Osteocyte (in vitro differentiated cells): ENCODE data around the gene MALRD1. TPM values are rescaled to one million over a fixed set of nuclear protein-coding genes. Genes with fewer than 3 reads are reported as not detected.

Experiments
- DNase-seq: peaks from one replicate; pipeline ENCODE4 v3.0.0; 2021; ENCODE audit warnings: mixed read lengths; ENCODE audit not compliant: unreplicated experiment; ENCODE audit errors: extremely low spot score
- H3K27ac Mint-ChIP-seq: one replicate; pipeline ENCODE4 v1.8.0; 2021; ENCODE audit warnings: mild to moderate bottlenecking, mixed read lengths; ENCODE audit not compliant: unreplicated experiment
- H3K27me3 Mint-ChIP-seq: one replicate; pipeline ENCODE4 v1.8.0; 2021; ENCODE audit warnings: mixed read lengths; ENCODE audit not compliant: unreplicated experiment
- H3K36me3 Mint-ChIP-seq: one replicate; pipeline ENCODE4 v1.8.0; 2021; ENCODE audit warnings: mixed read lengths; ENCODE audit not compliant: unreplicated experiment
- H3K4me1 Mint-ChIP-seq: one replicate; pipeline ENCODE4 v1.8.0; 2021; ENCODE audit warnings: mixed read lengths; ENCODE audit not compliant: unreplicated experiment
- H3K4me3 Mint-ChIP-seq: one replicate; pipeline ENCODE4 v1.8.0; 2021; ENCODE audit warnings: mild to moderate bottlenecking, moderate library complexity, mixed read lengths; ENCODE audit not compliant: unreplicated experiment
- H3K9me3 Mint-ChIP-seq: one replicate; pipeline ENCODE4 v1.8.0; 2021; ENCODE audit warnings: mixed read lengths; ENCODE audit not compliant: unreplicated experiment
- total RNA-seq: library from RNA; stranded (reverse); gene quantifications from 2 replicates; pipeline ENCODE4 v1.2.1, GENCODE V29; 2021
- TF ChIP-seq, protein P1 (sequence below): fragments of 200-600 bp; sonication (generic); IDR thresholded peaks from 2 replicates; pipeline ENCODE4 v1.5.0; 2021; ENCODE audit warnings: antibody characterized with exemption, mild to moderate bottlenecking, moderate library complexity

The MALRD1 gene
- total RNA-seq, 1 donor from 2014 or later = 0.56 TPM

DNA sequence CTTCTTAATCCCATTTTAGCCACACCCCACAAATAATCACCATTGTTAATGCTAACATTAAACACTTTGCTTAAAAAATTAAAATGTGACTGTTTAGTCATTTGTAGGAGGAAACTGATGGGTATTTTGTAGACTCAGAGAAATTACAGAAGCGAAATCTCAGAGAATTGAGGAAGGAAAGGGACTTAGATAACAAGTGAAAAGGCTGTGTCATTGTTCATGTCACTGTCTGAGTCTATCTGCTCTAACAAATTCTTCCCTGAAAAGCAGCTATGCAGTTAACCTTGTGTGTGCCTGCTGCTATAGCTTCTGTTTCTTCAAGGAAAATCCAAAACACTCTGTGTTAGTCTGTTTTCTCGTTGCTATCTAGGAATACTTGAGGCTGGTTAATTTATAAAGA, 726.7 kb downstream of the MALRD1 start:
- TF ChIP-seq, protein P1, sequence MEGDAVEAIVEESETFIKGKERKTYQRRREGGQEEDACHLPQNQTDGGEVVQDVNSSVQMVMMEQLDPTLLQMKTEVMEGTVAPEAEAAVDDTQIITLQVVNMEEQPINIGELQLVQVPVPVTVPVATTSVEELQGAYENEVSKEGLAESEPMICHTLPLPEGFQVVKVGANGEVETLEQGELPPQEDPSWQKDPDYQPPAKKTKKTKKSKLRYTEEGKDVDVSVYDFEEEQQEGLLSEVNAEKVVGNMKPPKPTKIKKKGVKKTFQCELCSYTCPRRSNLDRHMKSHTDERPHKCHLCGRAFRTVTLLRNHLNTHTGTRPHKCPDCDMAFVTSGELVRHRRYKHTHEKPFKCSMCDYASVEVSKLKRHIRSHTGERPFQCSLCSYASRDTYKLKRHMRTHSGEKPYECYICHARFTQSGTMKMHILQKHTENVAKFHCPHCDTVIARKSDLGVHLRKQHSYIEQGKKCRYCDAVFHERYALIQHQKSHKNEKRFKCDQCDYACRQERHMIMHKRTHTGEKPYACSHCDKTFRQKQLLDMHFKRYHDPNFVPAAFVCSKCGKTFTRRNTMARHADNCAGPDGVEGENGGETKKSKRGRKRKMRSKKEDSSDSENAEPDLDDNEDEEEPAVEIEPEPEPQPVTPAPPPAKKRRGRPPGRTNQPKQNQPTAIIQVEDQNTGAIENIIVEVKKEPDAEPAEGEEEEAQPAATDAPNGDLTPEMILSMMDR = no peak
- peaks cover 10% of the 10 kb centered on the region for H3K27me3 Mint-ChIP-seq

DNA sequence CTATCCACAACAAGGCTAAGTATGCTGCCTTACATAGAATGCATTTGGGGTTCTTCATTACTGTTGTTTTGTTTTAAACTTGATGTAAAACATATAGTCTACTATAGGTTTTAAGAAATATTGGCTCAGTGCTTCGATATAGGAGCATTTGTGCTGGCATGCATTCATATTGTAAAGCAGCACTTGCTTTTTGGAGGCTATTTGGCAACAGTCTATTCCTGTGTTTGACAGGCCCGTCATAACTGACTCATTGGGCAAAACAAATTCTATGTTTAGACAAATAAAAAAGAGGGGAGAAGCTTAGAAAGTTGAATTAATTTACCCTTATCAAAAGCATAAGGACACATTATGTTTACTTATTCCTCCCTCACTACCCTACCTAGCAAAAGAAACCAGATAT, 729.2 kb downstream of the MALRD1 start:
- Mint-ChIP-seq H3K4me3 (no peak overlapping the region), H3K4me1 (no peaks in the 10 kb centered on the region), H3K27me3 (peaks cover 10% of the 10 kb centered on the region), H3K9me3 (no peaks in the 10 kb centered on the region), H3K36me3 (no peaks in the 10 kb centered on the region), H3K27ac (no peak overlapping the region)
- DNase-seq = no peak
- TF ChIP-seq, protein P1 = no peak

More for the DNA sequence above, 726.7 kb downstream of the MALRD1 start:
- no peaks in the 10 kb centered on the region for H3K4me1 Mint-ChIP-seq
- DNase-seq = no peak
- H3K9me3 Mint-ChIP-seq = no peaks in the 10 kb centered on the region
- no peak overlapping the region for H3K27ac Mint-ChIP-seq
- no peak overlapping the region for H3K4me3 Mint-ChIP-seq
- no peaks in the 10 kb centered on the region for H3K36me3 Mint-ChIP-seq

DNA sequence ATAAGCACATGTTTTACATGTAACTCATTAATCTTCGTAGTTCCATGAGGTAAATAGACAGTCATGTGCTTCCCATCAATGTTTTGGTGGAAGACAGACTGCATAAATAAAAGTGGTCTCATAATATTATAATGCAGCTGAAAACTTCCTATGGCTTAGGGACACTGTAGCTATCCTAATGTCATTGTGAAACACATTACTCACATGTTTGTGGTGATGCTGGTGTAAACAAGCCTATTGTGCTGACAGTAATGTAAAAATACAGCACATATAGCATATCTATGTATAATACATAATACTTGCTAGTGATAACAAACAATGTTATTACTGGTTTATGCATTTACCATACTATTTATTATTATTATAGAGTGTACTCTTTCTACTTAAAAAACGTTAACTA, 730.4 kb downstream of the MALRD1 start:
- Mint-ChIP-seq H3K9me3 (no peaks in the 10 kb centered on the region), H3K4me3 (no peak overlapping the region), H3K36me3 (no peaks in the 10 kb centered on the region), H3K4me1 (no peaks in the 10 kb centered on the region), H3K27me3 (peaks cover 10% of the 10 kb centered on the region), H3K27ac (no peak overlapping the region)
- DNase-seq = no peak
- TF ChIP-seq, protein P1 = no peak

- no peak overlapping the region for H3K4me3 Mint-ChIP-seq
- no peak overlapping the region for H3K27ac Mint-ChIP-seq
- H3K36me3 Mint-ChIP-seq = no peaks in the 10 kb centered on the region
- peaks cover 17% of the 10 kb centered on the region for H3K27me3 Mint-ChIP-seq
- no peaks in the 10 kb centered on the region for H3K4me1 Mint-ChIP-seq
- H3K9me3 Mint-ChIP-seq = no peaks in the 10 kb centered on the region
- TF ChIP-seq, protein P1 = no peak
- no peak for DNase-seq
Observed at GRCh38 chr10:19782430-19783089, 734.0 kb downstream of the MALRD1 start.

DNA sequence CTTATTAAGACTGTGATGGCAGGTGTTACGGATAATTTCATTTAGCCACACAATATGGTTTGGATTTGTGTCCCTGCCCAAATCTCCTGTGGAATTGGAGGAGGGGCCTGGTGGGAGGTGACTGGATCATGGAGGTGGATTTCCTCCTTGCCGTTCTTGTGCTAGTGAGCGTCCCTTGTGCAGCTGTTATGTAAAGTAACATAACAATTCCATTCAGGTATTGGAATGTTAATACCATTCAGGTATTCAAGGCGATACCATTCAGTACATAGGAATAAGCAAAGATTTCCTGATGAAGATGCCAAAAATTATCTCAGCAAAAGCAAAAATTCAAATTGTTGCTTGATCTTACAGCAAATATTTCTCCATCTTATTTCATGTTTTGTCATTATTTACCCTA, 735.1 kb downstream of the MALRD1 start:
- no peak overlapping the region for H3K27ac Mint-ChIP-seq
- no peaks in the 10 kb centered on the region for H3K9me3 Mint-ChIP-seq
- H3K4me1 Mint-ChIP-seq = peaks cover 4% of the 10 kb centered on the region
- no peak overlapping the region for H3K4me3 Mint-ChIP-seq
- TF ChIP-seq, protein P1 = no peak
- no peak for DNase-seq
- no peaks in the 10 kb centered on the region for H3K36me3 Mint-ChIP-seq
- H3K27me3 Mint-ChIP-seq = peaks cover 17% of the 10 kb centered on the region
